Suppressor macrophage (primary cell): ENCODE results near the gene CTCFL.
A peak's percentile ranks its signal among the peaks of the same experiment; 100 is the strongest.
"Not testable (repeated sequence)": the region's sequence is repeated elsewhere in the genome, so short reads cannot be mapped to it uniquely, and the experiment has no call there.

Experiments
- DNase-seq, 4 experiments: peaks; one replicate each; pipeline ENCODE4 v3.0.0-alpha.2; 2020 to 2022

CTCFL gene

DNA sequence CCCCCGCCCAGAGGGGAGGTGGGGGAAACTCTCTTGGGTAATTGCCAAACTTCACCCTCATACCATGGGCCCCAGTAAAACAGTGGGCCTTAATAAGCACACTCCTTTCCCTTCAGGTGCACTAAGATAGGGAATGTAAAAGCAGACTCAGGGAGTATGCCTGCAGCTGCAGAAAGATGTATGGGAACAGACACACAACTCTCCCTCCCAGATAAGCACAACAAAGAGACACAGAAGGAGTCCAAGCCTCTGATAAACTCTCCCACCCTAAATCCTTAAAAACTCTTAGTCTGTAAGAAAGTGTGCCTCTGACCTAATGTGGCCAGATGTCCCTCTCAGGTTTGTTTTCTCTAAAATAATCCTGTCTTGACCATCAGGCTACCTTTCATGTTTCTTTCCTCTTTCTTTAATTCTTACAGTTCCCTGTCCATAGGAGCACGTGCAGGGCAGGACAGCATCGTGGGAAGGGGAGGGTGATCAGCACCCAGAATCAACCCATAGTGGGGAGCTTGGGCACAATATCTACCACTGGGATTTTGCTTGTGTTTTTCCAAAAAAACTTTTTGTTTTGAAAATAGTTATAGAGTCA lies 11.3 kb upstream of the CTCFL start:
- no peak for DNase-seq

DNA sequence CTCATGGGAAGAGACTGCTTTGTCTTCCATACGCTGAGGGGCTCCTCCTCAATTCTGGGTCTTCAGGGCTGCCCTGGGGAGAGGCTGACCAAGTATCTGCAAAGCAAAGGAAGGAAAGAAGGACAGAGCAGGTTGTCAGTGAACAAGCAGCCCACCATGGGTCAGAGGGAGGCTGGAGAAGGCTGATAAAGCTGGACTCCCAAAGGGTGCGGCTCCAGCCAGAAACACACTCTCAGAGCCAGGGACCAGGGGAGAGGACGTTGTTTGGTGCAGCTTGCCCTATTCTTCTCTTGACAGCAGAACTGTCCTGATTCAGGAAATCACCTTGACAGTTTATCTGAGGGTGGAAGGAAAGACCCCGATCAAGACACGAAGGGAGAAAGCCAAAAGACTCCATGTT lies 10.4 kb upstream of the CTCFL start:
- no peak for DNase-seq

DNA sequence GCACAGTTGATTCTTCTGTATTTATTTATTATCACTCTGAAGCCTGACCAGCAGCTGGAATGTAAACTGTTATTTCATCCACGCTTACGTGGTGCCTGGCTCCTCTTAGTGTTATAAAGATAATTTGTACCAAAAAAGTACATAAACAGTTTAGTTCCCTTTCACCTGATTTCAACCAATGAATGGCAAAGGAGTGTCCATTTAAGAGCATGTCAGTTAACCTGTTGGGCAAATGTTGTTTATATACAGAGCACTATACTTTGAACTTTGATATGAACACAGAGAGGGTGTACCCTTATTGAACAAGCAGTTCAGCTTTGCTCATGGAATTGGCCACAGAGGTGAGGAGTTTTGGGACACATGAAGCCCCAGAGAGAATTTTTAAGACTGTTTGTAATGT lies 7.2 kb upstream of the CTCFL start:
- DNase-seq, result no peak

DNA sequence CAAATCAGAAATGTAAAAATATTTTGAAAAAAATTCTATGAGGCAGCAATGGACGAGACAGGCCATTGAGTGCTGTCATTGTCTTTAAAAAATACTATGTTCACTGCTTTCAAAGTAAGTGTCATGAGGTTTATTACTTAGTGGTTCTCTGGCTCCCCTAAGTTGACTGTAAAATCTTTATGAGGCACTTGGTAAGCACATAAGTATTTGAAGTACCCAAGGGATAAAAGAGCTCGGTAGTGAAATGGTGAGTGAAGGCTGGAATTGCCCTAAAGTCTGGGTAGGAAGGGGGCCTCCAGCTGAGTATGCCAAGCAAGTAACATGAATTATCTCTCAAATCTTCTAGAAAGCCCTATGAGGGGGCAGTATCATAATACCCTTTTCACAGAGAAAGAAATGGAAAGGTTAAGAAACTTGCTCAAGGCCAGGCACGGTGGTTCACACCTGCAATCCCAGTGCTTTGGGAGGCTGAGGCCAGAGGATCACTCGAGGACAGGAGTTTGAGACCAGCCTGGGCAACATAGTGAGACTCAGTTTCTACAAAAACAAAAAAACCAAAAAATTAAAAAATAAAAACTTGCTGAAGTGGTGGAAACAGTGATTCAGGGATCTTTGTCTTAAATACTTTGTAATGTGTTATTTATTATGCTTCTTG lies 5.5 kb upstream of the CTCFL start:
- no peak for DNase-seq

DNA sequence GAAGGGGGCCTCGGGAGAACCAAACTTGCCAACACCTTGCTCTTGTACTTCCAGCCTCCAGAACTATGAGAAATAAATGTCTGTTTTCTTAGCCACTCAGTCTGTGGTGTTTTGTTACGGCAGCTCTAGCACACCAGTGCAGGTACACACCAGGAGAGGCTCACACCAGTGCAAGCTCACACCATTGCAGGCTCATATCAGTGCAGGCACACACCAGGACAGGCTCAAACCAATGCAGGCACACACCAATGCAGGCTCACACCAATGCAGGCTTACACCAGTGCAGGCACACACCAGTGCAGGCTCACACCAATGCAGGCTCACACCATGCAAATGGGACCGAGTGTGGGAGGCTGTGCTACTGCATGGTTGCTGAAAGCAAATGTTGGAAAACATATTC lies 4.9 kb upstream of the CTCFL start:
- DNase-seq, result no peak

DNA sequence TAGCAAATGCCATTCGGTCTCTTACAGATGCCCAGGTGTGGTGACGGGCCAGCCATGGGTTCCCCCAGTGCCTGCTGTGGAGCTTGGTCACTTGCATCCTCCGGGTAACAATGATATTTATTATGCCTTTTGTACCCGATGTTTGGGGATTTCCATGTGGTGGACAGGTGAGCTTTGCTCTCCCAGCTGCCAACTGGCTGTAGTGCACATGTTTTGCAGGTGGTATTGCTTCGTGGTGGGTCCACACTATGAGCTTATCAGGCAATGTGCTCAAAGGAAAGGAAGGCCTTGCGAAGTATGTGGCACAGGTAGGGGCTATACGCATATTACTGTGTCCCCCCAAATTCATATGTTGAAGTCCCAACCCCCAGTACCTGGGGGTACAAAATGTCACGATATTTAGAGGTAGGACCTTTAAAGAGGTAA lies 4.2 kb upstream of the CTCFL start:
- no peak for DNase-seq

DNA sequence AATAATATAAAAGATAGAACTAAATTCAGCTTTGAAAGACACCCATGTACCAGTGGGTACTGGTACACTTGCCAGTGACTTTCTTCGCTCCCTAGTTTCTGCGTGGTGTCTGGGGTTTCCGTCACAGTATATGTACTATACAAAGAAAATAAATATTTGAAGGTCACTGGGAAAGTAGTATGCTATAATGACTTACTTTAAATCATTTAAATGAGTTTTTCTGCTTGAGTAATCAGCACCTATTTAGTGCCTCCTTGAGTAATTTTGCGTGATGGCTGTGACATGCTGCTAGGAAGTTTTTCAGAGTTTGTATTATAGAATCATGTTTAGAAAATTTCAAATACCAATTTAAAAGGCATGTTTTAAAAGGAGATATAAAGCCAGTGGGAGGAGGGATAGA lies 3.2 kb upstream of the CTCFL start:
- no peak for DNase-seq

DNA sequence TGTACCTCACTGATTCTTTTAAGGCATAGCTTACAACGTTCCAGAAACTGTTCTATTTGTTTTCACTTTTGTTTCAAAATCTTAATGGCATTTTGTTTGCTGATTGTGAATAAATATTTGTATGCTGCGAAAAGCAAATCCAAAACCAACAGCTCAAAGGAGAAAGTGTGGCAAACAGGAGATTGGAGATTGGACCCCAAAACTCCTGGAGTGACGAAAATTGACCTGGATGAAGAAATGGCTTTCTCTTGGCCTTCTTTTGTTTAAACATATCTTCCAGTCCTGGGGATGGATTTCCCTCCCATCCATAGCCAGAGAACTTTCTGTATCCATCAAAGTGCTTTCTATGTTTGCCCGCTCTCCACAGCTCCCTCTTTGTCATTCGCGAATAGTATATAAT lies 2.8 kb upstream of the CTCFL start:
- no peak for DNase-seq

DNA sequence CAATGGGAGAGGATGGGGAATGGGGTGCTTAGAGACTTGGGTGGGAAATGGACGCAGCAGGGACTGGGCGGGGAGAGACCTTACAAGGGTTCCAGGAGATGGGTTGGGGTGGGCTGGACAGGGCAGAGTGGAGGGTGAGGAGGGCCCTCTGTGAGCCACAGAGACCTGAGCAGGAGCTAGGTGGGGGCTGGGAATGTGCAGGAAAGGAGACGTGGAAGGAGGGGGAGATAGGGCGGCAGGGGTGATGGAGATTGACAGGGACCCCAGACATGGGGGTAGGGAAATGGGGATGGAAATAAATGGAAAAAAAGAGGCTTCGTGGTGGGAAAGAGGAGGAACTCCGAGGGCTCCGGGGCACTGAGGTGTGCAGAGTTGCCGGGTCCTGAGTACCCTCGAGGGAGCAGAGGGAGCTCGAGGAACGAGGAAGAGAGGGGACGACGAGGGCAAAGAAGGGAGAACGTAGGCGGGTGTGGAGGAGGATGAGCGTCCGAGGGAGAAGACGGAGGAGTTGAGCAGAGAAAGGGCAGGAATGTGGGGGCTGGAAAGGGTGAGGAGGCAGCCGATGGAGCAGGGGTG lies 2.0 kb upstream of the CTCFL start:
- DNase-seq, result no peak

DNA sequence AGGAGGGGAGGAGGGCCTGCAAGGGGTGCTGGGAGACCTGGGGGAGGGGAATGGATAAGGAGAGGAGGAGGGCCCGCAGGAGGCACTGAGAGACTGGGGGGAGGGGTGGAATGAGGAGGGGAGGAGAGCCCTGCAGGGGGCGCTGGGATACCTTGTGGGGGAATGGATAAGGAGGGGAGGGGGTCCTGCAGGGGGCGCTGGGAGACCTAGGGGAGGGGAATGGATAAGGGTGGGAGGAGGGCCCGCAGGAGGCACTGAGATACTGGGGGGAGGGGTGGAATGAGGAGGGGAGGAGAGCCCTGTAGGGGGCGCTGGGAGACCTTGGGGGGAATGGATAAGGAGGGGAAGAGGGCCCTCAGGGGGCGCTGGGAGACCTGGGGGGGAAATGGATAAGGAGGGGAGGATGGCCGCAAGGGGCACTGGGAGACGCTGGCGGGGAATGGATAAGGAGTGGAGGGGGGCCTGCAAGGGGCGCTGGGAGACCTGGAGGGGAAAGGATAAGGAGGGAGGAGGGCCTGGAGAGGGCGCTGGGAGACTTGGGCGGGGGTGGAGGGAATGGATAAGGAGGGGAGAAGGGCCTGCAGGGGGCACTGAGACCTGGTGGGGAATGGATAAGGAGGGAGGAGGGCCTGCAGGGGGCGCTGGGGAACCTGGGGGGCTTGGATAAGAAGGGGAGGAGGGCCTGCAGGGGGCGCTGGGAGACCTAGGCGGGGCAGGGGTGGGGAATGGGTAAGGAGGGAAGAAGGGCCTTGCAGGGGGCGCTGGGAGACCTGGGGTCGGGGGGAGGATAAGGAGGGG lies 1.3 kb upstream of the CTCFL start:
- DNase-seq, result peak in 1 of 4 experiments; percentile 32

DNA sequence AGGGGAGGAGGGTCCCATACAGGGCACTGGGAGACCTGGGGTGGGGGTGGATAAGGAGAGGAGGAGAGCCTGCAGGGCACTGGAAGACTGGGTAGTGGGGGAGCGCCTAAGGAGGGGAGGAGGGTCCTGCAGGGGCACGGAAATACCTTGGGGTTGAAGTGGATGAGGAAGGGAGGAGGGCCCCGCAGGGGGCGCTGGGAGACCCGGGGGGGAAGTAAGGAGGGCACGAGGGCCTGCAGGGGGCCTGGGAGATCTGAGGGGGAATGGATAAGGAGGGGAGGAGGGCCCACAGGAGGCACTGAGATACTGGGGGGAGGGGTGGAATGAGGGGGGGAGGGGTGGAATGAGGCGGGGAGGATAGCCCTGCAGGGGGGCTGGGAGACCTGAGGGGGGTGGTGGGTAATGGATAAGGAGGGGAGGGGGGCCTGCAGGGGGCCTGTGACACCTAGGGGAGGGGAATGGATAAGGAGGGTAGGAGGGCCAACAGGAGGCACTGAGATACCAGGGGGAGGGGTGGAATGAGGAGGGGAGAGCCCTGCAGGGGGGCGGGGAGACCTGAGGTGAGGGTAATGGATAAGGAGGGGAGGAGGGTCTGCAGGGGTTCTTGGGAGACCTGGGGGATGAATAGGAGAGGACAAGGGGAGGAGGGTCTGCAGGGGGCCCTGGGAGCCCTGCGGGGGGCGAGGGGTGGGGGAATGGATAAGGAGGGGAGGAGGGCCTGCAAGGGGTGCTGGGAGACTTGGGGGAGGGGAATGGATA lies 567 bp upstream of the CTCFL start:
- DNase-seq, result no peak

DNA sequence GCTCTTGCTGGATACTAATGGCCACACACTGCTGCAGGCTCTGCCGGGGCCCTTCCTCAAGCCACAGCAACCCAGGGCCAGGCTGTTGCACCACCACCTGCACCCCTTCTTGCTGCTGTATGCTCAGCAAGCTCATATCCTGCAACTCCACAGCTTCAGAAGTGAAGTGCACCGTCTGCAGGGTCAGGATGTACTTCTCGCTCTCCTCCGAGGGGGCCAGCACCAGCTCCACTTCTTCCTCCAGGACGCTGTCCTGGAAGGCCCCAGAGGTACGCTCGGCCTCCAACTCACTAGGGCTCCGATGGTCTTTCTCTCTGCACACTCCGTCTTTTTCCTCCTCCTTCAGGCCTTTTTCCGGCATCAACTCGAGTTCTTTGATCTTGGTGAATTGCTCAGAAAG lies 1.2 kb downstream of the CTCFL start:
- DNase-seq, result no peak

DNA sequence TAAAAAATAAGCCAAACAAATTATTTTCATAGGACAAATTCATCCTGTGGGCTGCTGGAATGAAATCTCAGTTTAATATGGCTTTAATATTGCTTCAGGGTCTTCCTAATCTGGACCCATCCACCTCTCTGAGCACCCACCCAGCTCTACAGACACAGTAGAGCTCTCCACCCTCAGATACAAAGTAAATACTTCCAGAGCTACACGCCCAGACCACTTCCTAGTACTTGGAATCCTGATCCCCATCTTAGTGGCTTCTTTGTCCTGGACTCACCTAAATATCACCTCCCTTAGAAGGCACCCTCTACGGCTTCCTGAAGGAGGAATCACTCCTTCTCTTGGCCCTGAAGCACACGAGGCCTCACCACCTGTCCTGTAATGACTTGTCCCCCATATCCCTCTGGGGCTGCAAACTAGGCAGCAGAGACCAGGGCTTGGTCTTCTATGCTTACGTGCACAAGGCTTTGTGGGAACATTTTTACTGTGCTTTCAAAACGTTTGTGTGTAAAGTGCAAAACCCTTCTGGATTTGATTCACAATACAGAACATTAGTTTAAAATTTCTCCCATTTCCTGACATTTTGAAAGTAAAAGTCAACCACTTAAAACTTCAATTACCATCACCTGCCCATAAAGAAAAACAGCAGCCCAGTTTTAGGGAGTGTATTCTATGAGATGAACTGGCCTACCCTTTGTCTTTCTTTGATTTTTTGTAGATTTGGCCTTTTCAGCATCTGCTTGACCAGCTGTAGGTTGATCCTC lies 2.4 kb downstream of the CTCFL start:
- DNase-seq, result no peak

DNA sequence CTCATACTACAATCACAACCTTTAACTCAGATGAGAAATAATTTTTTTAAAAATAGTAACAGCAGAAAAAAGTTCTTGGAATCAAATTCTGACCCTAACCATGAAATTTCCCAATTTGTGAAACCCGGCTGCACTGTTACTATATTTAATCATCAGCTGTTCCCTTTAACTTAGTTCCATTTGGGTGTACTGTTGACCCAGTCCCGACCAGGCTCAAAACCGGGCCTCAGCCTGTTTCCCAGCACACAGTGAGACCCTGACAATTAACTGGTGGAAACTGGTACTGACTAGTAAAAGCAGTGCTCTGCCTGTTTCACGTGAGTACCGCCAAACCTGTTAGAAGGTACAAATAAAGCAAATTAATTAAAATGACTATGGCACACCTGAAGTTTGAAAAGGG lies 7.0 kb downstream of the CTCFL start:
- no peak for DNase-seq

DNA sequence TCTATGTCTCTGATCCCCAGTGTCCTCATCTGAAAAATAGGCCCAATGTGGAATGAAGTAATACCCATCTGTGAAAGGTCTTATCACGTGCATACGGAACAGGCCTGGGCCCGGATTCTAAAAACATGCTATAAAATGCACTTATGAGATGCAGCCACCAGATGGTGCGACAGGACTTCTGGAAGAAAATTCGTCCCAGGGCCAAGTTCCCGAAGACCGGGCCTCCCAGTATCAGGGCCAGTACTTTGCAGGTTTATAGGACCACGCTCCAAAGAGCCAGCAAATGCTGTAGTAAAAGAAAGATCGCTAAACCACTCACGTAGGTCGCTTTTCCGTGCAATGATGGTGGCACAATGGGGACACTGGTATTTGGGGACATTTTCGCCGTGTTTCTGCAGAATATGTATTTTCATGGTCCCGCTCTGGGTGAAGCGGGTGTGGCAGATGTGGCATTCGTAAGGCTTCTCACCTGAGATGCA lies 10.6 kb downstream of the CTCFL start:
- DNase-seq, result peak; percentile 78 to 87 (median 83)

DNA sequence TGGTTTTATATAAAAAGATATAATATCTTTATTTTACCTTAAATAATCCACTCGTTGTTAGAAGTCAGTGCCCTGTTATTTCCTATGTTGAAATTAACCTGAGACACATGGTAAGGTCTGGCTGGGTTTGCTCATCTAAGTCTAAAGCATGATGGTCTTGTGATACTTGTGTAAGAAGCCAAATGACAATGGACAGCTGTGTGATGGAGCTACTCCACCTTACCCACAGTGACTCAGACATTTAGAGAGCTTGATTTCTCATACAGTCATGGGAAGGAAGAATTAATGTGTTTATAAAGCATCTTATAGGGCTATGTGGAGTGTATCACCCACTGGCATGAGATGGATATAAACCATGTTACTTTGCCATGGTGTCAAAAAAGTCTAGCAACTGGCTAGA lies 11.7 kb downstream of the CTCFL start:
- DNase-seq, result peak in 3 of 4 experiments; percentile 15 to 41 (median 28)

DNA sequence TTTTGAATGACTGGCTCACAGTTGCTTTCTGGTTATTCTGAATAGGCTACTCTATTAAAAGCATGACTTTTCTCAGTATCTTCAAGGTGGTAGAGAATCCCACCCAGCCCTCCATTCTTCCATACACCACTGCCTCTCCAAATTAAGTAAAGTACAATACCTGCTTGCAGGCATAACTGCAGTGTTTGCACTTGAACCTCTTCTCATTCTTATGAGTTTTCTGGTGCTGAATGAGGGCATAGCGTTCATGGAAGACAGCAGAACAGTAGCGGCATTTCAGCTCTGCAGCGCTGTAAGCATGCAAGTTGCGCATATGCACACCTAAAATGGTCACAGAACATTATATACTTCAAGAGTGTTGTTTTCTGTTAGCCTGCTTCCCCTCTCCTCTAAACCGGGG lies 12.5 kb downstream of the CTCFL start:
- no peak for DNase-seq

DNA sequence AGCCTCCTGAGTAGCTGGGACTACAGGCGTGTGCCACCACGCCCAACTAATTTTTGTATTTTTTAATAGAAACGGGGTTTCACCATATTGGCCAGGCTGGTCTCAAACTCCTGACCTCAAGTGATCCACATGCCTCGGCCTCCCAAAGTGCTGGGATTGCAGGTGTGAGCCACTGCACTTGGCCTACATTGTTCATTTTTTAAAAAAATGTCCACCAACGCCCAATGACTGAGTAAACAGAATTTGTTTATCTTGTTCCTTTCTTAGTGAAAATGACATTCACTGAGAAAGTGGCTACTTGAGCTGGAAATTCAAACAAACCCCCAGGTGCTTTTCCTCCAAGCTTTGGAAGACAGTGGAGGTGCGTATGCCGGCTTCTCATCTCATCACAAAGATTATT lies 13.2 kb downstream of the CTCFL start:
- not testable (repeated sequence) for DNase-seq

DNA sequence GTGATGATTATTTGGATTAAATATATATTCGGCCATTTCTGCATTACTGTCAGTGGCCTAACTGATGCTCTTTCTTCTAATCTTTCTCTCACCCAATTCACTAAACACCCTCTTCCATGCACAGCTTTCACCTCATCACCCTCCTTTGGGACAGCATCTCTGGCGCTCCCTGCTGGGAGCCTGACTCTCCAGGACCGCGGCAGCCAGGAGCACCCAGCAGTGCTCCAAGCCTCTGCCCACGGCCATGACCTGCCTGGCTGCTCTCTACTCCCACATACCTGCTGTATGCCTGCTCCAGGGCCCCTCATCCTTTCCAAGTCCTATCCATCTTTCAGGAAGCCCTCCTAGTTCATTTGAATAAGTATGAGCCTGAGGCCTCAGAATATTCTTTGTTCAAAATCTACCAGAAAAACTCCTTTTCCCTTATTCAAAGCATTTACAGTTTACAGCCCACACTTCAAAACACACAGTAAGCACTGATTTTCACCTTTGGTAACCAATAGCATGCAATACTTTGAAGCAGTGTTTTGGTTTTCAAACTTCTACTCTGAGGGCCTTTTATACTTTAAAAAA lies 15.2 kb downstream of the CTCFL start:
- DNase-seq, result peak; percentile 40 to 72 (median 56)

DNA sequence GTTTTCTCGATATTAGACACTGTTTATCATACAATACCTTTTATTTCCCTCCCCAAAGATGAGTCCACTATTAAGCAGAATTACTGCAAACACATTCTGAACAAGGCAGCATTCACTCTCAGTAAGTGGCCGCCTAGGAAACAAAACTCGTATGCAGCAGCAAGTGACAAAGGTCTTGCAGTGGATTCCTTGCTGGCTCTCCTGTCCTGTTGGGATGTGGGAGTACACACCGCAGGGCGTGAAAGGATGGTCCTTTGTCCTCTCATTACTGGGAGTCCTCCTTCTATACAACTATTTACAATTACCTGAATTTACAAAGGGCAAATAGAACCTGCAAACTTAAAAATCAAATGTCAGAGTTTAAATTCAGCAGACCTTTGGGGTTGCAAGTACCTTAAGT lies 16.1 kb downstream of the CTCFL start:
- DNase-seq, result no peak

DNA sequence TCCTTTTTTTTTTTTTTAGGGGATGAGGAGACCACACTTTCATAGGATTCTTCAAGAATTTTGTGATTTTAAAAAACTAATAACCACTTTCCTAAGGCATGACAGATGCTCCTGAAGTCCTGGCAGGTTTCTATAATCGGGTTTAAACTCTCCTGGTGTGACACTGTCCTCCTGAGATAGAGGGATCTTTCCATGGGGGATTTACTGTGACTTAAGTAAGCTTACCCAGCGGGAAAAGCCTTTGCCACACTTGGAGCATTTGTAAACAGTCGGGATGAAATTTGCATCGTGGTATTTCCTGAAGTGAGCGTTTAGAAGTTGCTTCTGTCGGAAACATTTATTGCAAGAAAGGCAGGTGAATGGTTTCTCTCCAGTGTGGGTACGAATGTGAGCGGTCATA lies 16.6 kb downstream of the CTCFL start:
- no peak for DNase-seq

DNA sequence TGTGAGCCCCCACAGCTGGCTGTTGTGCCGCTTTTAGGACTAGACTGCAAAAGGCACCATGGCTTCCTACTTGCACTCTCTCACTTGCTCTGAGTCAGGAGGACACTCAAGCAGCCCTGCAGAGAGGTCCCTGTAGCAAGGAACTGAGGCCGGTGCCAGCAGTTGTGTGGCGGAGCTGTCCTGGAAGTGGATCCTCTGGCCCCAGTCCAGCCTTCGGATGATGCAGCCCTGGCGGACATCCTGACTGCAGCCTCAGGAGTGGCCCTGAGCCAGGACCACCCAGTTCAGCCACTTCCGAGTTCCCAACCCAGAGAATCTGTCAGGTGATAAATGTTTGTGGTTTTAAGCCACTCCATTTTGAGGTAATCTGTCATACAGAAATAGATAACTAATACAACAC lies 17.5 kb downstream of the CTCFL start:
- DNase-seq, result no peak
